HFFc6 (cell line): ENCODE results near the gene CRHR1. TPM values are rescaled to one million over a fixed set of nuclear protein-coding genes. Genes with fewer than 3 reads are reported as not detected.

Experiments used
- DNase-seq: peaks from one replicate; pipeline ENCODE4 v3.0.0-alpha.2; 2018
- H3K27ac Mint-ChIP-seq: 2 replicates; pipeline ENCODE4 v1.8.0; 2020; ENCODE audit warnings: mild to moderate bottlenecking, mixed read lengths
- H3K27me3 Mint-ChIP-seq: 2 replicates; pipeline ENCODE4 v1.8.0; 2021; ENCODE audit warnings: mild to moderate bottlenecking, moderate library complexity, mixed read lengths; ENCODE audit not compliant: insufficient read depth
- H3K36me3 Mint-ChIP-seq: 2 replicates; pipeline ENCODE4 v1.8.0; 2021; ENCODE audit warnings: low read depth, mixed read lengths
- H3K4me1 Mint-ChIP-seq: 2 replicates; pipeline ENCODE4 v1.8.0; 2020; ENCODE audit warnings: low read depth, mixed read lengths
- H3K4me3 Mint-ChIP-seq: 2 replicates; pipeline ENCODE4 v1.8.0; 2020; ENCODE audit warnings: mild to moderate bottlenecking, moderate library complexity, mixed read lengths
- H3K9me3 Mint-ChIP-seq: 2 replicates; pipeline ENCODE4 v1.8.0; 2020; ENCODE audit warnings: mild to moderate bottlenecking, mixed read lengths
- CTCF ChIP-seq: fragments of 200-600 bp; sonication (generic); IDR thresholded peaks from 2 replicates; pipeline ENCODE4 v1.5.0; 2021; ENCODE audit warnings: antibody characterized with exemption, mild to moderate bottlenecking
- total RNA-seq, 6 experiments: library from RNA; stranded (reverse); fragmentation: NEBNext Ultra II Directional; extraction: Animal tissue kit (Norgen Biotek cat#: 25700); gene quantifications; 2 replicates in 1 of 6; 3 replicates in 5 of 6; pipeline ENCODE4 v1.2.3, GENCODE V29; 2021

The CRHR1 gene
- total RNA-seq, 6 experiments from 2014 or later: not detected

GRCh38 chr17:45780921-45781320 is 3.2 kb upstream of the CRHR1 start:
- H3K4me1 Mint-ChIP-seq: no peaks in the 10 kb centered on the region
- H3K36me3 Mint-ChIP-seq: no peaks in the 10 kb centered on the region
- TF ChIP-seq CTCF: no peak
- peaks cover 36% of the 10 kb centered on the region for H3K27me3 Mint-ChIP-seq
- no peaks in the 10 kb centered on the region for H3K9me3 Mint-ChIP-seq
- H3K27ac Mint-ChIP-seq: no peak overlapping the region
- no peak for DNase-seq
- no peak overlapping the region for H3K4me3 Mint-ChIP-seq

- Mint-ChIP-seq H3K4me1 (no peaks in the 10 kb centered on the region), H3K27me3 (peaks cover 52% of the 10 kb centered on the region), H3K9me3 (no peaks in the 10 kb centered on the region), H3K27ac (no peak overlapping the region), H3K36me3 (no peaks in the 10 kb centered on the region), H3K4me3 (no peak overlapping the region; the same call in 1 of the 2 replicates)
- no peak for DNase-seq
- peak; percentile 69 for TF ChIP-seq CTCF
Observed at GRCh38 chr17:45782889-45783592, 1.1 kb upstream of the CRHR1 start.

DNA sequence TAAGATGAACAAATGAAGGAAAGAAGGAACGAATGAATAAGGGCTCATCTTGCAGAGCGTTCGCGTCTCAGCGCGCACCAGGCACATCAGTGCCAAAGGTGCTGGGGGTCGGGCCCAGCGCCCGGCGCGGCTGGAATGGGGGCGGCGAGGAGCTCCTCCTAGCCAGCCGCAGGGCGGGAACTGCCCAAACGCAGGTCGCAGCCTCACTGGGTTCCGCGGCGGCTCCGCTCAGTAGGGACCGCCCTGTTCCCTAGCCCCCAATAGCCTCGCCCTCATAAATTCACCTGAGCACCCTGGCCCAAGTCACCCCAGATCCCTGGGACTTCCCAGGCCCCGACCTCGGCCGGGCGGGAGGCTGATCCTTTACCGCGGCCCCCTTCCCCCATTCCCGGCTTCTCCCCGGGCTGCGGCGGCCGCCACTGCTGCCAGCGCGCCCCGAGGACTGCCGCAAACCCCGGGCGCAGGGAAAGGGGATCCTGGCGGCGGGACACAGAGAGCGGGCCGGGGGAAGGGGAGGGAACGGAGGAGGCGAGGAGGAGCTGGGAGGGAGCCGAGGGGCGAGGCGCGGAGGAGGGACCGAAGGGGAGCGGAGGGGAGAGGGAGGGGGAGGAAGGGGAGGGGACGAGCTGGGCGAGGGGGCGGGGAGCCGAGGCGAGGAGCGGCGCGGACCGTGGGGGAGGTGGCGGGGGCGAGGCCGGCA is 377 bp upstream of the CRHR1 start:
- Mint-ChIP-seq H3K36me3 (no peaks in the 10 kb centered on the region), H3K27ac (no peak overlapping the region), H3K4me1 (no peaks in the 10 kb centered on the region), H3K27me3 (peaks cover 55% of the 10 kb centered on the region), H3K4me3 (no peak overlapping the region; the same call in 1 of the 2 replicates), H3K9me3 (no peaks in the 10 kb centered on the region)
- no peak for DNase-seq
- TF ChIP-seq CTCF: no peak

DNA sequence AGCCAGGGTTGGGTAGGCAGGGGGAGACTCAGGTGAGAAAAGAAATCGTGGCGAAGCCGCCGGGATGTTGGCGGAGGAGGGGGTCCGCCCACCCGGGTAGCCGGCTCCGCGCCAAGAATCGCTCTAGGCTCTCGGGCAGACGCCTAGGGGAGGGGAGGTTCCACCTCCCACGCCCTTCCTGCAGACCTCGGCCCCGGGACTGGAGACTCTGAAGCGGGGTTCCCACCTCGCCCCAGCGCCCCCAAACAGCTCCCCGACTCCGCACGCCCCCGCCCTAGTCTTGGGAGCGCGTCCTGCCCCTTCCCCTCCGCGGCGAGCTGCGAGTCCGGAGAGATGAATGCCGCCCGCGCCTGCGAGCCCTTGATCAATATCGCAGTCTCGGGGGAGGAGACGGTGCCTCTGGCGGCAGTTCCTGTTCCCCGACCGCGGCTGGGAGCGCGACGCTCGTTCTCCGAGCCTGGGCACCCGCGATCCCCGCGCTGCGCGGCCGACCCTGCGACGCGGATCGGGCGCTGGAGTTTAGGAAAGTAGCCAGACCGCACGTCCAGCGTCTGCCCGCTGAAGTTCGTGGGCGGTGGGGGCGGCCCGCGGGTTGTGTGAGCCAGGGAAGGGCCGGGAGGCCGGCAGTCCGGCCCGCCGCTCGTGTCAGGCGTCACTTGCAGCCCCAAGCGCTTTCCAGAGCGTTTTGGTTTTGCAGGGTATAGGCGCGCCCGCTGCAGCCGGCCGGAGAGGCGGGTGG is 790 bp downstream of the CRHR1 start:
- Mint-ChIP-seq H3K4me3 (no peak overlapping the region), H3K36me3 (no peaks in the 10 kb centered on the region), H3K9me3 (no peaks in the 10 kb centered on the region), H3K27ac (no peak overlapping the region), H3K27me3 (peaks cover 59% of the 10 kb centered on the region), H3K4me1 (no peaks in the 10 kb centered on the region)
- no peak for TF ChIP-seq CTCF
- DNase-seq: no peak

DNA sequence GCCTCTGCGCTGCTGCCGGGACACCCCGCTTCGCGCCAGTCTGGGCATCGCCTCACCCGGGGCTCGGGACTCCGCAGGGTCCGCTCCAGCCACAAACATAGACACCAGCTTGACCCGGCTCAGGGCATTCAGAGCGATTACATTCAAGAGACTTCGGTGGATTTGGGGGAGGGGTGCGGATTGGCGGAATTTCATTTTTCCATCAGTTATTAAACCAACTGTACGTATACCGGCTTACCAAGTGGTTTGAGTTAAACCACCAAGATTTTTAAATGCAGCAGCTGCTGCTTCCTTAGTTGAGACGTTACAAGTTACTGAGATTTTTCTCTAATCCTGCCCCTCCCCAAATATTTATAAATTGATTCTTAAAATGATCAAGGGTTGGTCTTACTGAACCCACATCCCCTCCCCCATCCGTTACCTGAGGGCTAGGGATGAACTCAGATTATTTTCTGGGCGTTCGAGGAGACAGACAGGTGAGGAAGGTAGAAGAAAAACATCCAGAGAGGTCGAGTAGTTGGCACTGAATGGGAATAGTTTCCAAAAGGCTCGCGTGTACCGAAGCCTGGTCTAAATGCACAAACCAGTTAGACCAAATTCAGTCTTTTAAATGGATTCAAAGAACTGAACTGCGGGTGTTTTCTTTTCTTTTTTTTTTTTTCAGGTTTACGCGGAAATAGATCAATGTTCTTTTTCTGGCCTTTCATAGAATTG is 1.5 kb downstream of the CRHR1 start:
- no peak for TF ChIP-seq CTCF
- no peaks in the 10 kb centered on the region for H3K9me3 Mint-ChIP-seq
- H3K4me1 Mint-ChIP-seq: no peaks in the 10 kb centered on the region
- peaks cover 58% of the 10 kb centered on the region for H3K27me3 Mint-ChIP-seq
- no peak for DNase-seq
- H3K4me3 Mint-ChIP-seq: no peak overlapping the region
- H3K36me3 Mint-ChIP-seq: no peaks in the 10 kb centered on the region
- no peak overlapping the region for H3K27ac Mint-ChIP-seq
